ENCODE results near the gene PLOD1.

DNA sequence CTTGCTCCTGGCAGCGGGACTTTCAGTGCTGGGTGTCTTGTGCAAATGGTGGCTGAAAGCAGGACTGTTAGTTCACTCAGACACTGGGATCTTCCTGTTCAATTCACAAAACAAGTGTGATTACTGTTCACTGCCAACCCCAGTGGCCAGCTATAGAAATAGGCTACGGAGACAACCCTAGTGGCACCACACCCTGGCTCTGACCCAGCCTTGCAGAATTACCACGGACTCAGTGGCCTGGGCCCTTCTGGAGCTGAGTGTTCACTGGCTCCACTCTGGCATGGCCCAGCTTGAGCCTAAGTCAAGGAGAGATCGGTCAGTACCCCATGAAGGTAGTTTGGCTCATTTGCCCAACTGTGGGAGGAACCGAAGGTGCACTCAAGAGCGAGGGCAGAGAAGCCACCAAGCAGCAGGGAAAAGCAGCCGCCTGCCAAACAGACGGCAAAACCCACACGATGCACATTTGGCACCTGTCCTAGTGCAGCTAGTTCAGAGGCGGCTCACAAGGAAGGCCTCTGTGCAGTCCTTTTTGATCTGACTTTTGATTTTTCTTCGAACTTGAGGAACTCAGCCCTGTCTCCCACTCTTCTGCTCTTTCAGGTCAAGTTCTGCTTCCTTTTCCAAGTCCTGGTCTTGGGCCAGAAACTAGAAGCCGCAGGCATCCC is 14.1 kb upstream of the PLOD1 start:
- no peak for TF ChIP-seq HMGXB4 (CRISPR knock-in tag; IDR thresholded peaks at IDR 0.05)
- no peak for TF ChIP-seq CBFB (CRISPR knock-in tag; IDR thresholded peaks at IDR 0.05; ENCODE audit: low read depth)
- TF ChIP-seq, protein P1, sequence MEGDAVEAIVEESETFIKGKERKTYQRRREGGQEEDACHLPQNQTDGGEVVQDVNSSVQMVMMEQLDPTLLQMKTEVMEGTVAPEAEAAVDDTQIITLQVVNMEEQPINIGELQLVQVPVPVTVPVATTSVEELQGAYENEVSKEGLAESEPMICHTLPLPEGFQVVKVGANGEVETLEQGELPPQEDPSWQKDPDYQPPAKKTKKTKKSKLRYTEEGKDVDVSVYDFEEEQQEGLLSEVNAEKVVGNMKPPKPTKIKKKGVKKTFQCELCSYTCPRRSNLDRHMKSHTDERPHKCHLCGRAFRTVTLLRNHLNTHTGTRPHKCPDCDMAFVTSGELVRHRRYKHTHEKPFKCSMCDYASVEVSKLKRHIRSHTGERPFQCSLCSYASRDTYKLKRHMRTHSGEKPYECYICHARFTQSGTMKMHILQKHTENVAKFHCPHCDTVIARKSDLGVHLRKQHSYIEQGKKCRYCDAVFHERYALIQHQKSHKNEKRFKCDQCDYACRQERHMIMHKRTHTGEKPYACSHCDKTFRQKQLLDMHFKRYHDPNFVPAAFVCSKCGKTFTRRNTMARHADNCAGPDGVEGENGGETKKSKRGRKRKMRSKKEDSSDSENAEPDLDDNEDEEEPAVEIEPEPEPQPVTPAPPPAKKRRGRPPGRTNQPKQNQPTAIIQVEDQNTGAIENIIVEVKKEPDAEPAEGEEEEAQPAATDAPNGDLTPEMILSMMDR (IDR thresholded peaks at IDR 0.05) = no peak
- TF ChIP-seq JUN (CRISPR knock-in tag; IDR thresholded peaks at IDR 0.05) = no peak
- no peak for TF ChIP-seq TEAD1 (CRISPR knock-in tag; IDR thresholded peaks at IDR 0.05)
- TF ChIP-seq, protein P2, sequence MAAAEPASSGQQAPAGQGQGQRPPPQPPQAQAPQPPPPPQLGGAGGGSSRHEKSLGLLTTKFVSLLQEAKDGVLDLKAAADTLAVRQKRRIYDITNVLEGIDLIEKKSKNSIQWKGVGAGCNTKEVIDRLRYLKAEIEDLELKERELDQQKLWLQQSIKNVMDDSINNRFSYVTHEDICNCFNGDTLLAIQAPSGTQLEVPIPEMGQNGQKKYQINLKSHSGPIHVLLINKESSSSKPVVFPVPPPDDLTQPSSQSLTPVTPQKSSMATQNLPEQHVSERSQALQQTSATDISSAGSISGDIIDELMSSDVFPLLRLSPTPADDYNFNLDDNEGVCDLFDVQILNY (CRISPR knock-in tag; IDR thresholded peaks at IDR 0.05) = no peak
- TF ChIP-seq NR1H2 (CRISPR knock-in tag; IDR thresholded peaks at IDR 0.05) = no peak
- no peak for TF ChIP-seq USF2 (CRISPR knock-in tag; IDR thresholded peaks at IDR 0.05)

Measured in WTC11 (cell line).